Measurements from ENCODE around the gene C9.
"Not testable (repeated sequence)": the region's sequence is repeated elsewhere in the genome, so short reads cannot be mapped to it uniquely, and the experiment has no call there.

The C9 gene

GRCh38 chr5:39249069-39249468, 115.2 kb downstream of the C9 start:
- H3K27me3 ChIP-seq (replicated peaks; ENCODE audit: control insufficient read depth, insufficient read depth, low read length): no peaks in the 10 kb centered on the region
- H3K4me3 ChIP-seq (replicated peaks; ENCODE audit: low read depth, low read length): no peak overlapping the region
- no peak for DNase-seq (ENCODE audit: extremely low read depth, insufficient read length)
- TF ChIP-seq, protein P1, sequence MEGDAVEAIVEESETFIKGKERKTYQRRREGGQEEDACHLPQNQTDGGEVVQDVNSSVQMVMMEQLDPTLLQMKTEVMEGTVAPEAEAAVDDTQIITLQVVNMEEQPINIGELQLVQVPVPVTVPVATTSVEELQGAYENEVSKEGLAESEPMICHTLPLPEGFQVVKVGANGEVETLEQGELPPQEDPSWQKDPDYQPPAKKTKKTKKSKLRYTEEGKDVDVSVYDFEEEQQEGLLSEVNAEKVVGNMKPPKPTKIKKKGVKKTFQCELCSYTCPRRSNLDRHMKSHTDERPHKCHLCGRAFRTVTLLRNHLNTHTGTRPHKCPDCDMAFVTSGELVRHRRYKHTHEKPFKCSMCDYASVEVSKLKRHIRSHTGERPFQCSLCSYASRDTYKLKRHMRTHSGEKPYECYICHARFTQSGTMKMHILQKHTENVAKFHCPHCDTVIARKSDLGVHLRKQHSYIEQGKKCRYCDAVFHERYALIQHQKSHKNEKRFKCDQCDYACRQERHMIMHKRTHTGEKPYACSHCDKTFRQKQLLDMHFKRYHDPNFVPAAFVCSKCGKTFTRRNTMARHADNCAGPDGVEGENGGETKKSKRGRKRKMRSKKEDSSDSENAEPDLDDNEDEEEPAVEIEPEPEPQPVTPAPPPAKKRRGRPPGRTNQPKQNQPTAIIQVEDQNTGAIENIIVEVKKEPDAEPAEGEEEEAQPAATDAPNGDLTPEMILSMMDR (IDR thresholded peaks at IDR 0.05; ENCODE audit: insufficient read depth, low read length, poor library complexity, severe bottlenecking): no peak
- no peaks in the 10 kb centered on the region for H3K36me3 ChIP-seq (ENCODE audit: control insufficient read depth, insufficient read depth, low read length)

- no peaks in the 10 kb centered on the region for H3K27me3 ChIP-seq (replicated peaks; ENCODE audit: control insufficient read depth, insufficient read depth, low read length)
- no peaks in the 10 kb centered on the region for H3K36me3 ChIP-seq (ENCODE audit: control insufficient read depth, insufficient read depth, low read length)
- no peak for DNase-seq (ENCODE audit: extremely low read depth, insufficient read length)
- TF ChIP-seq, protein P1 (IDR thresholded peaks at IDR 0.05; ENCODE audit: insufficient read depth, low read length, poor library complexity, severe bottlenecking): no peak
- H3K4me3 ChIP-seq (replicated peaks; ENCODE audit: low read depth, low read length): no peak overlapping the region
Measured at GRCh38 chr5:39240750-39241149, 123.5 kb downstream of the C9 start.

- H3K27me3 ChIP-seq (replicated peaks; ENCODE audit: control insufficient read depth, insufficient read depth, low read length): no peaks in the 10 kb centered on the region
- TF ChIP-seq, protein P1 (IDR thresholded peaks at IDR 0.05; ENCODE audit: insufficient read depth, low read length, poor library complexity, severe bottlenecking): no peak
- H3K4me3 ChIP-seq (replicated peaks; ENCODE audit: low read depth, low read length): no peak overlapping the region
- no peaks in the 10 kb centered on the region for H3K36me3 ChIP-seq (ENCODE audit: control insufficient read depth, insufficient read depth, low read length)
- DNase-seq (ENCODE audit: extremely low read depth, insufficient read length): no peak
Measured at GRCh38 chr5:39238366-39239105, 125.8 kb downstream of the C9 start.

DNA sequence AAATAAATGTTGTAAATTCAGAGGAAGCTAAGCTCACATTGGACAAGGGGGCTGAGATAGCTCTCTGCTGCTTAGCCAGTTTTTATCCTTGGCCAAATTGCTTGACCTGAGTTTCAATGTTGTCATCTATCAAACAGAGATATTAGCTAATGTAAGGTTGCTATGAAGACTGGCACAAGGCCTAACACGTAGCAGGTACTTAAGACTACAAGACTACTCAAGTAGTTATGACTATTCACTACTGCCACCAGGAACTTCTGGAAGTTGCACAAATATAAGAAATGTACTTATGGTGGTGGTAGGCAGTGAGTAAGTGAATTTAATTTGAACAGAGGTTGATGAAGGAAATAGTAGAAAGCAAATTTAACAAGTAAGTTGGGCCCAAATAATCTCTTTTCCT, 127.6 kb downstream of the C9 start:
- DNase-seq (ENCODE audit: extremely low read depth, insufficient read length): no peak
- H3K4me3 ChIP-seq (replicated peaks; ENCODE audit: low read depth, low read length): no peak overlapping the region

GRCh38 chr5:39235648-39236047, 128.6 kb downstream of the C9 start:
- Histone ChIP-seq H3K36me3 (ENCODE audit: control insufficient read depth, insufficient read depth, low read length) (no peaks in the 10 kb centered on the region), H3K27me3 (replicated peaks; ENCODE audit: control insufficient read depth, insufficient read depth, low read length) (no peaks in the 10 kb centered on the region), H3K4me3 (replicated peaks; ENCODE audit: low read depth, low read length) (no peak overlapping the region)
- TF ChIP-seq, protein P1 (IDR thresholded peaks at IDR 0.05; ENCODE audit: insufficient read depth, low read length, poor library complexity, severe bottlenecking): no peak
- DNase-seq (ENCODE audit: extremely low read depth, insufficient read length): no peak

More for the DNA sequence above, 127.6 kb downstream of the C9 start:
- Histone ChIP-seq H3K36me3 (ENCODE audit: control insufficient read depth, insufficient read depth, low read length) (no peaks in the 10 kb centered on the region), H3K27me3 (replicated peaks; ENCODE audit: control insufficient read depth, insufficient read depth, low read length) (no peaks in the 10 kb centered on the region)
- TF ChIP-seq, protein P1 (IDR thresholded peaks at IDR 0.05; ENCODE audit: insufficient read depth, low read length, poor library complexity, severe bottlenecking): no peak

DNA sequence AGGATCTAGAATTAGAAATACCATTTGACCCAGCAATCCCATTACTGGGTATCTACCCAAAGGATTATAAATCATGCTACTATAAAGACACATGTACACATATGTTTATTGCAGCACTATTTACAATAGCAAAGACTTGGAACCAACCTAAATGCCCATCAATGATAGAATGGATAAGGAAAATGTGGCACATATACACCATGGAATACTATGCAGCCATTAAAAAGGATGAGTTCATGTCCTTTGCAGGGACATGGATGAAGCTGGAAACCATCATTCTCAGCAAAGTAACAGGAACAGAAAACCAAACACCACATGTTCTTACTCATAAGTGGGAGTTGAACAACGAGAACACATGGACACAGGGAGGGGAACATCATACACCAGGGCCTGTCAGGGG, 129.8 kb downstream of the C9 start:
- DNase-seq (ENCODE audit: extremely low read depth, insufficient read length); H3K27me3 ChIP-seq (replicated peaks; ENCODE audit: control insufficient read depth, insufficient read depth, low read length); H3K36me3 ChIP-seq (ENCODE audit: control insufficient read depth, insufficient read depth, low read length); H3K4me3 ChIP-seq (replicated peaks; ENCODE audit: low read depth, low read length): not testable (repeated sequence)

Data from GM06990 (cell line).